Right ventricle myocardium superior (tissue), 1 donor: ENCODE measurements around the gene HSD11B1. TPM values are rescaled to one million over a fixed set of nuclear protein-coding genes. Genes with fewer than 3 reads are reported as not detected.

ENCODE experiments used
- ATAC-seq: fragments of 200-7000 bp; cut with Tn5 transposase; one replicate; pipeline ENCODE4 v1.9.1; 2020; ENCODE audit warnings: mild to moderate bottlenecking; ENCODE audit not compliant: poor library complexity
- DNase-seq: peaks from one replicate; pipeline ENCODE4 v3.0.0-alpha.2; 2020
- intact Hi-C: fragments of 100-400 bp; cut with DNase I; formaldehyde crosslinking; loops from one replicate; pipeline ENCODE4 v1.11.2; 2022
- total RNA-seq: library from RNA; stranded (reverse); fragmentation: NEBNext Ultra II Directional; extraction: Animal tissue kit (Norgen Biotek cat#: 25700); gene quantifications from one replicate; pipeline ENCODE4 v1.2.1, GENCODE V29; 2021
- donor health status: DM: no; HTN: yes; CAD: no; lungs with severe emphysema.

Gene HSD11B1
- total RNA-seq, 1 donor from 2014 or later: 4.6 TPM

GRCh38 chr1:209717818-209718217 is 13.2 kb downstream of the HSD11B1 start:
- DNase-seq (no peak), ATAC-seq (peak; percentile 42)
- intact Hi-C loops: no loop called here

- intact Hi-C loops: no loop called here
- DNase-seq (no peak), ATAC-seq (peak; percentile 88)
Observed at GRCh38 chr1:209720326-209720725, 15.7 kb downstream of the HSD11B1 start.

DNA sequence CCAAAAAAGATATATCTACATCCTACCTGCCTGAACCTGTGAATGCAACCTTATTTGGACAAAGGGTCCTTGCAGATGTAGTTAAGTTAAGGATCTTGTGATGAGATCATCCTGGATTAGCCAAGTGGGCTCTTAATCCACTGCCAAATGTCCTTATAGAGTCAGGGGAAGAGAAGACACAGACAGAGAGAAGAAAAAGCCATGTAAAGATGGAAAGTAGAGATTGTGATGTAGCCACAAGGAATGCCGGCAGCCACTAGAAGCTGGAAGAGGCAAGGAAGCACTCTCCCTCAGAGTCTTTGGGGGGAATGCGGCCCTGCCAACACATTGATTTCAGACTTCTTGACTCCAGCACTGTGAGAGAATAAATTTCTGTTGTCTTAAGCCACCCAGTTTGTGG is 16.2 kb downstream of the HSD11B1 start:
- no peak for DNase-seq
- peak; percentile 16 for ATAC-seq
- intact Hi-C loops: no loop called here

- DNase-seq: no peak
- no peak for ATAC-seq
- intact Hi-C loops: no loop called here
Observed at GRCh38 chr1:209721323-209721722, 16.7 kb downstream of the HSD11B1 start.

GRCh38 chr1:209723265-209723664 is 18.6 kb downstream of the HSD11B1 start:
- DNase-seq: no peak
- intact Hi-C loops: no loop called here

DNA sequence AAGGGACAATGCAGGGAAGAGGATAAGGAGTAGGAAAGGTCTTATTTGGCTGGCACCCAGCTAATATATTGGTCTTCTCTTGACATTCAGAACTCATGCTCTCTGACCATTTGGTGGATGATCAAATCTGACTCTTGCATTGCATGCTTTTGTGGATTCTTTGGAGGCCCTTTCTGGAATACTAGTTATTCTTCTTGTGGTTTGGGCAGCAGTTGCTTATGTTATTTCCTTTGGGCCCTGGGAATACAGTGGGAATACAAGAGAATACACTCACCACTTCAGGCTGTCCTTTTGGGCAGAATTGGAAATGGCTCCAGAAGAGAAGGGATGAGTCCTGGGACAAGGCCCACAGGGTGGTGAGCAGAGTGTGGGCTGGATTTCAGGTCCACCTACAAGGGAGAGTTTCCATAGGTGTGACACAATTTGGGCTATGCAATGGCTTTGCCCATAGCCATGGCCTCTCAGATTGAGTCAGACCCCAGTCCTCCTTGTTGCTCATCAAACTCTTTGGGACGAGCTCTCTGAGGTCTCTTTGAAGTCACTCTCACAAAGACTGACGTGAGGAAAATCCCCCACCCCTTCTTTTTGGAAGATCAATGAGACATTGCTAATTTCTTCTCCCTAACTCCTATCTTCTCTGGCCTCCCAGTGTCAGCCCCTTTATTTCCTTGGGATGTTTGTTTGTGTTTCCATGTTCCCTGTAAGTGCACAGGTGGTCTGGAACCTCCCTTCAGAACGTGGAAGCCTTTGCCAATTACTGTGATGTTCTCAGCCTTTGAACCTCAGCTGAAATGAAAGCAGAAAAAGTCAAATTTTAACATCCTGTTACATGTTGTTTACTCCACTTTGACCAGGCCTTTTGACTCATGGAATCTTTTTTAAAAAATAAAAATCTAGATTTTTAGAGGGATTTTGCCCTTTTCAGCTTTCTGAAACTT is 19.4 kb downstream of the HSD11B1 start:
- DNase-seq: no peak
- intact Hi-C loops: no loop called here
- ATAC-seq: no peak

More at GRCh38 chr1:209723265-209723664, 18.6 kb downstream of the HSD11B1 start:
- ATAC-seq: no peak

DNA sequence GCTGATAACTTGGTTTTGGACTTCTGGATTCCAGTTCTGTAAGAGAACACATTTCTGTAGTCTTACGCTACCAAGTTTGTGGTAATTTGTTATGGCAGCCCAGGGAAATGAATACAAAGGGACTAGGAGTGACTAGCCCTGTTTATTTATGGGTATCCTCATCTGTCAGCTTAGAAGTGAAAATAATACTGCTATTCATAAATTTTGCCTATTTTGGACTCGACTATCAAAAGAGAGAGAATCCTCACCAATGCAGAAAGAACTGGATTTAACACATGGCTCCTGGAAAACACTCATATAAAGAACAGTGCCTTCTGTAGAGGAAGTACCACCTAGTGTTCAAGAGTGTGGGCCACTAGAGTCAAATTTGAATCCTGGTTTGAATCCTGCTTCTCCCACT is 22.6 kb downstream of the HSD11B1 start:
- no peak for ATAC-seq
- DNase-seq: no peak
- intact Hi-C loops: no loop called here

GRCh38 chr1:209727785-209728184 is 23.1 kb downstream of the HSD11B1 start:
- intact Hi-C loops: no loop called here
- ATAC-seq (no peak), DNase-seq (no peak)

DNA sequence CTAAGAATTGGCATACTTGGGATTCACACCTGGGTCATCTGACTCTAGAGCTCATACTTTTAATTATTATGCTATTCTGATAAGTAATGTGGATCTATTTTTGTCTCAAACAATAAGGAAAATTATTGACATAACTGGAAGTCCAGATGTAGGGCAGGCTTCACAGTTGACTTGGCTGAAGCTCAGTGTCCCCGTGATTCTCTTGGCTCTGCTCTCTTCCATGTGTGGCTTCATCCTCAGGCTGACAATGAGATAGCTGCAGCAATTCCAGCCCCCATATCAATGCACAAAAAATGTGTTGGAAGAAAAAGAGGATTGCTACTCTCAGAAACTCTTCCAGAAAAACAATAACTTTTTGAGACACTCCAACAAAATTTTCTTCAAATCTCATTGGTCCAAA is 23.8 kb downstream of the HSD11B1 start:
- DNase-seq (peak; percentile 42), ATAC-seq (peak; percentile 89)
- intact Hi-C loops: no loop called here

GRCh38 chr1:209729436-209729835 is 24.8 kb downstream of the HSD11B1 start:
- DNase-seq (no peak), ATAC-seq (no peak)
- intact Hi-C loops: no loop called here

- ATAC-seq (no peak), DNase-seq (no peak)
- intact Hi-C loops: no loop called here
Observed at GRCh38 chr1:209732725-209733124, 28.1 kb downstream of the HSD11B1 start.

DNA sequence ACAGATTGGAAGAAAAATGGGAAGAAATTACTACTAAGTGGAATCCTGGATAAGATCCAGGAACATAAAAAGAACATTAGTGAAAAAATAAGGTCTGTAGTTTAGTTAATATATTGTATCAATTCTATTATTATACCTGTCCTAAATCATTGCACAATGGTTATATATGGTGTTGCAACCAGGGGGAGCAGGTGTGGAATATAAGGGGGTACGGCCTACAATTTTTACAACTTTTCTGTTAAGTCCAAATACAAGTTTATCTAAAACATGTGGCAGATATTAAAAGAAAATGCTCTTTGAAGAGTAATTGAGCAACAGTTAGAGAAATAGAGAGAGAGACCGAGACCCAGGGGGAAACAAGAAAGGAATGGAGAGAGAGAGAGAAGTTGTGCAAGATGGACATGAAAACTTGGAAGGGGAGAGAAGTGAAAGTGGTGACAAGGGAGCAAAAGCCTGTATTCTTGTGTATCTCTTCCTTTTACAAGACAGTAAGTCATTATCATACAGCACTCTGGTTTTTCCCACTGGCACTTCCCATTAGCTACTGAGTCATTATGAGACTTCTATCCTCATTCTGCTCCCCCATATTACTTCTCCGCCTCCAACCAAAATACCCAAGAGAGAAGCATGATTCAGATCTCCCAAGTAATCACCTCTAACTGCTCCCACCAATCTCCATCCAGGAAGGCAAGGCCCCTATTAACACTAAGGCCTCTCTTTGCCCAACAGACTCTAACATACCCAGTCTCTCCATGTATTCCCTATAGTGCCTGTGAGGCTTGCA is 29.0 kb downstream of the HSD11B1 start:
- ATAC-seq (peak; percentile 62), DNase-seq (no peak)
- intact Hi-C loops: no loop called here

- DNase-seq: no peak
- intact Hi-C loops: no loop called here
- no peak for ATAC-seq
Observed at GRCh38 chr1:209736490-209737117, 32.0 kb downstream of the HSD11B1 start.

DNA sequence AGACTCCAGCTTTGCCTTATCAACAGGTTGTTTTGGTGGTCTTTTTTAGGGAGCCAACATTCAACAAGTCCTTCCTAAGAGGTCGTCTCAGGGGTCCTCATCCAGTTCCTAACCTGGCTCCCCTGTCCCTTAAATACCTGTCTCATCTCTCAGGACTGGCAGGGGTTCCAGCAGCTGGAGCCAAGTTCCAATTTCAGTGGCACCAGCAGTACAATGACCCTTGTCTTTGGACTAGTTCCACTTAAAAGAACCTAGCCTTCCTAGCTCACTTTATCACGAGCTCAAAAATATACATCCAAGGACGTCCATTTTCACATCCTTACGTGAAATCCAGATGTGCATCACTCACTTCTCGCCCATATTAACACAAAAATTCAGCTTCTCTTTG is 32.5 kb downstream of the HSD11B1 start:
- intact Hi-C loops: no loop called here
- DNase-seq (no peak), ATAC-seq (no peak)

- no peak for DNase-seq
- intact Hi-C loops: no loop called here
- ATAC-seq: no peak
Observed at GRCh38 chr1:209738270-209738669, 33.6 kb downstream of the HSD11B1 start.

GRCh38 chr1:209741193-209741592 is 36.5 kb downstream of the HSD11B1 start:
- intact Hi-C loops: no loop called here
- no peak for DNase-seq
- no peak for ATAC-seq

GRCh38 chr1:209741889-209742288 is 37.2 kb downstream of the HSD11B1 start:
- intact Hi-C loops: no loop called here
- DNase-seq (no peak), ATAC-seq (peak; percentile 82)

DNA sequence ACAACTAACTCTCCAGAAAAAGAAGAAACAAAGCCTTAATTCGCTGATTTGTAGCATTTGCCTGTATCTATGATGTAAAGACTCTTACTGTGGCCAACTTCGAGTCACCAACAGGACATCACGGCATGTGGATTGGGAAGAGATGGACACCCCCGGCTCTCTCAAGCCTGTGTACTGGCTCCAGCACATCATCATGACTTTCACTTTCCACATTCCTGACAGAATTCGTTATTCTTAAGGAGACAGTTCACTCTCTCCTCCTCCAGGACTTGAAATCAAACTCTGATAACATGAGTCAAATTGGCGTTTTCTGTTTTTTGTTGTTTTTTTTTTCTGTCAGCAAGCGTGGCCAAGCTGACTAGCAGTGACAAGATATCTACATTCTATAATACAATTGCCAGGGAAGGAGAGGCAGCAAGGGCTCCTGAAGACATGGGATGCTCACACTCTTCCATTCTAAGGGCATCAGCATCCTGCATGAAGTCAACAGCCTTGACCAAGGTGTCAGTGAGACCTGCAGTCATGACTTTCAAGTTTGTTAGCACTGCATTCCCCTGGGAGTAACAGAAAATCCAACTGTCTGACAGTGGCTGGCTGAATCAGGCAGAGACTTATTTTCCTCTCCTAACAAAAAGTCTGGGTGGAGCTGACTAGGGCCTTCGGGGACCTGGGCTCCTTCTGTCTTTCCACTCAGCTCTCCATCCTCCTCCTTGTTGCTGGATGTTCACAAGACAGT is 37.9 kb downstream of the HSD11B1 start:
- DNase-seq (no peak), ATAC-seq (peak; percentile 56)
- intact Hi-C loops: no loop called here

- DNase-seq (peak; percentile 61), ATAC-seq (peak; percentile 13)
- intact Hi-C loops: no loop called here
Observed at GRCh38 chr1:209743145-209743482, 38.5 kb downstream of the HSD11B1 start.
